Measurements from ENCODE around the gene AUTS2.

DNA sequence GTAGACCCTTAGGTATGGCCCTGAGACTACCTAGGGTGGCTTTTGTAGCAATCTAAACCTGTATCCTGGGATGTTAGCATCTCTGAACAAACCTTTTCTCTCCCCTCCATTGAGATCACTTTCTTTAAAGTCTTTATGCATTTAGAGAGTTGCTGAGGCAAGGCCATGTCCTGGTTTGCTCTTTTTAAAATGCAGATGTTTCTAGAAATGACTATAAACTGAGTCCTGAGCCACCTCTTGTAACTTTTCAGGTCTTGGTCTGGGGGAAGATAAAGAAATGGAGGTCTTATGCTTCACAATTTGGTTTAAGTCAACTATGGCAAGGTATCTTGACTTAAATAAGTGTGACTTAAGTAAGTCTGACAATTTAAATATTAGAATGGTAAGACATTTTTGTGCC is 78.0 kb downstream of the AUTS2 start:
- TF ChIP-seq POLR2A (IDR thresholded peaks at IDR 0.05; ENCODE audit: low read depth, low read length) = no peak
- no peak for TF ChIP-seq PAX5 (IDR thresholded peaks at IDR 0.05; ENCODE audit: insufficient read depth, low read length, severe bottlenecking)
- no peak for TF ChIP-seq TAF1 (IDR thresholded peaks at IDR 0.05; ENCODE audit: low read depth, low read length)

All from GM12891 (cell line).